Neural progenitor cell (in vitro differentiated cells): ENCODE measurements around the gene P2RX5. TPM values are rescaled to one million over a fixed set of nuclear protein-coding genes. Genes with fewer than 3 reads are reported as not detected.

Source experiments
- DNase-seq: peaks from one replicate; pipeline ENCODE4 v3.0.0-alpha.2; 2016; ENCODE audit warnings: low spot score
- H2AFZ ChIP-seq: fragments of 200-600 bp; sonication (generic); replicated peaks from 2 replicates; pipeline ENCODE4 v1.6.1; 2016; ENCODE audit warnings: antibody characterized with exemption
- H3F3A ChIP-seq: fragments of 200-600 bp; sonication (generic); 2 replicates; pipeline ENCODE4 v1.6.1; 2016; ENCODE audit warnings: antibody characterized with exemption, low read depth
- H3K27ac ChIP-seq: fragments of 200-600 bp; sonication (generic); 2 replicates; pipeline ENCODE4 v1.5.1; 2016; ENCODE audit warnings: mild to moderate bottlenecking
- H3K27me3 ChIP-seq: fragments of 200-600 bp; sonication (generic); 2 replicates; pipeline ENCODE4 v1.6.1; 2016; ENCODE audit warnings: mild to moderate bottlenecking, moderate library complexity
- H3K36me3 ChIP-seq: fragments of 200-600 bp; sonication (generic); 2 replicates; pipeline ENCODE4 v1.5.1; 2016
- H3K4me1 ChIP-seq: fragments of 200-600 bp; sonication (generic); 2 replicates; pipeline ENCODE4 v1.6.1; 2016; ENCODE audit warnings: mixed run types
- H3K4me2 ChIP-seq: fragments of 200-600 bp; sonication (generic); 2 replicates; pipeline ENCODE4 v1.6.1; 2016
- H3K4me3 ChIP-seq: fragments of 200-600 bp; sonication (generic); 2 replicates; pipeline ENCODE4 v1.5.1; 2016
- H3K79me2 ChIP-seq: fragments of 200-600 bp; sonication (generic); 2 replicates; pipeline ENCODE4 v1.6.1; 2016; ENCODE audit warnings: low read depth
- H3K9ac ChIP-seq: fragments of 200-600 bp; sonication (generic); 2 replicates; pipeline ENCODE4 v1.6.1; 2016
- H3K9me3 ChIP-seq: fragments of 200-600 bp; sonication (generic); 2 replicates; pipeline ENCODE4 v1.5.1; 2016; ENCODE audit warnings: low read depth
- H4K20me1 ChIP-seq: fragments of 200-600 bp; sonication (generic); 2 replicates; pipeline ENCODE4 v1.6.1; 2016; ENCODE audit warnings: low read depth
- H3K27ac Mint-ChIP-seq: 3 replicates; pipeline ENCODE4 v1.8.0; 2021; ENCODE audit warnings: mixed read lengths
- H3K27me3 Mint-ChIP-seq: 2 replicates; pipeline ENCODE4 v1.8.0; 2022; ENCODE audit warnings: low read depth, mild to moderate bottlenecking, inconsistent platforms, moderate library complexity, mixed read lengths; ENCODE audit not compliant: insufficient read depth
- H3K36me3 Mint-ChIP-seq: 3 replicates; pipeline ENCODE4 v1.8.0; 2021; ENCODE audit warnings: mixed read lengths
- H3K4me1 Mint-ChIP-seq: 3 replicates; pipeline ENCODE4 v1.8.0; 2021; ENCODE audit warnings: mixed read lengths
- H3K4me3 Mint-ChIP-seq: 3 replicates; pipeline ENCODE4 v1.8.0; 2021; ENCODE audit warnings: mild to moderate bottlenecking, moderate library complexity, mixed read lengths
- H3K9me3 Mint-ChIP-seq: 3 replicates; pipeline ENCODE4 v1.8.0; 2020; ENCODE audit warnings: mixed read lengths
- EZH2 ChIP-seq: fragments of 200-600 bp; sonication (generic); IDR thresholded peaks from 2 replicates; pipeline ENCODE4 v1.6.1; 2017; ENCODE audit warnings: antibody characterized with exemption, mild to moderate bottlenecking, moderate library complexity
- EZH2phosphoT487 ChIP-seq: fragments of 200-600 bp; sonication (generic); IDR thresholded peaks from 2 replicates; pipeline ENCODE4 v1.6.1; 2017; ENCODE audit warnings: antibody characterized with exemption
- total RNA-seq: library from RNA; depleted of rRNA; stranded (reverse); fragments of >200 nt; gene quantifications from 2 replicates; pipeline ENCODE4 v1.2.3, GENCODE V29; 2015; ENCODE audit warnings: low replicate concordance
- TF ChIP-seq, protein P1 (sequence below): fragments of 200-600 bp; sonication (generic); IDR thresholded peaks from 2 replicates; pipeline ENCODE4 v1.5.1; 2017; ENCODE audit warnings: antibody characterized with exemption, mild to moderate bottlenecking

Gene P2RX5
- total RNA-seq, 1 donor from 2014 or later, result not detected

DNA sequence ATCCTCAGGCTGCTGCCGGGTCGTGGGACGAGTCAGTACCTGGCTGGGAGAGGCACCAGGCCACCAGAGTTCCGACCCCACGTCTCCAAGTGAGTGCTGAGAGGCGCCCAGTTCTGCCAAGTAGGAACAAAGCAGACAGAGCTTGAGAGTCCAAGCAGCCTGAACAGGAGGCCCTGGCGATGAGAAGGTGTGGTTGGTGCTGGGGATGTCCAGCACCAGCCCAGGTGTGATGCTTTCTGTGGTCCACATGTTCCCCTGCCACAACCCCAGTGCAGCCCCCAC, 38.4 kb downstream of the P2RX5 start:
- no peak overlapping the region for H3K4me2 ChIP-seq
- H3K9ac ChIP-seq, result no peak overlapping the region
- peaks cover 12% of the 10 kb centered on the region for H3K27me3 Mint-ChIP-seq
- no peaks in the 10 kb centered on the region for H3F3A ChIP-seq
- no peaks in the 10 kb centered on the region for H3K9me3 ChIP-seq
- H3K79me2 ChIP-seq, result no peaks in the 10 kb centered on the region
- TF ChIP-seq EZH2, result no peak
- H3K9me3 Mint-ChIP-seq, result no peaks in the 10 kb centered on the region
- H3K27me3 ChIP-seq, result no peaks in the 10 kb centered on the region
- H3K4me1 Mint-ChIP-seq, result peaks cover 5% of the 10 kb centered on the region
- H3K27ac Mint-ChIP-seq, result no peak overlapping the region
- H3K4me1 ChIP-seq, result no peaks in the 10 kb centered on the region
- no peaks in the 10 kb centered on the region for H4K20me1 ChIP-seq
- no peak for DNase-seq
- H2AFZ ChIP-seq, result no peak overlapping the region
- no peak overlapping the region for H3K4me3 ChIP-seq
- peaks cover 3% of the 10 kb centered on the region for H3K36me3 Mint-ChIP-seq
- no peaks in the 10 kb centered on the region for H3K36me3 ChIP-seq
- no peak overlapping the region for H3K4me3 Mint-ChIP-seq
- H3K27ac ChIP-seq, result no peak overlapping the region

DNA sequence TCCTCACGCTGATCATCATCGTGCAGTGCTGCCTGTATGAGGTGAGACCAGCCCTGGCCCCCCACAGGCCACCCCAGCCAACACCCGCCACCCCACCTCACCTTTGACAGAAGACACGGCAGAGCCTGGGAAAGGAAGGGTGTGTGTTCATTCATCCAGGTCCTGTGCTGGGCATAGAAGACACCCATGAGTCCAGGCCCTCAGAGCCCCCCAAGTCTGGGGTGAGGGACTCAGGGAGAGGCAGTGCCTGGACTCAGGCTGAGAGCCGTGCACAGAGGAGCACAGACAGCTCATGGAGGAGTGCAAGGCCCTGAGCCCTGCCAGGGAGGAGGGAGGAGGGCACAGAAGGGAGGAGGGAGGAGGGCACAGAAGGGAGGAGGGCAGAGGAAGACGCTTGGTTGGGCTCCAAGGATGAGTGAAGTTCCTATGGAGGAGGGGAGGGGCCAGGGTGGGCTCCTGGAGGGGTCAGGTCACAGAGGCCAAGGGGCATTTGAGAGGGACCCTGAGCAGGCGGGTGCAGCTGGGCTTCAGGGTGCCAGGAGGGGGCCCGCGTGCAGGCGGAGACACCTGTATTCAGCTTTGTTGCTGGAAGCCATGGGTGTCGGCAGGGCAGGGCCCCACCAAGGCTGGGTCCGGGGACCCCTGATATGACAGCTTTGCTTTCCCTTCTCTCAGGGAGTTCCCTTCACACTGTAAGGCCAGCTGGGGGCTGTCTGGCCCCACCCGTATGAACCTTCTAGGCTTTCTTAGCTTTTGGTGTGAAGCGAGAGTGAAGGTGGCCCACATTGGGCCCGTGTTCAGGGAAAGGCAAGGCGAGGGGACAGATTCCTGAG, 39.0 kb downstream of the P2RX5 start:
- no peaks in the 10 kb centered on the region for H4K20me1 ChIP-seq
- no peak overlapping the region for H3K4me3 ChIP-seq
- H3K9me3 ChIP-seq, result no peaks in the 10 kb centered on the region
- Mint-ChIP-seq H3K27me3 (peaks cover 10% of the 10 kb centered on the region), H3K27ac (no peak overlapping the region), H3K36me3 (peaks cover 3% of the 10 kb centered on the region), H3K9me3 (no peaks in the 10 kb centered on the region), H3K4me1 (peaks cover 3% of the 10 kb centered on the region), H3K4me3 (no peak overlapping the region)
- H3K9ac ChIP-seq, result no peak overlapping the region
- no peak overlapping the region for H2AFZ ChIP-seq
- H3K27ac ChIP-seq, result no peak overlapping the region
- no peak for TF ChIP-seq EZH2phosphoT487
- no peak for TF ChIP-seq EZH2
- TF ChIP-seq, protein P1, sequence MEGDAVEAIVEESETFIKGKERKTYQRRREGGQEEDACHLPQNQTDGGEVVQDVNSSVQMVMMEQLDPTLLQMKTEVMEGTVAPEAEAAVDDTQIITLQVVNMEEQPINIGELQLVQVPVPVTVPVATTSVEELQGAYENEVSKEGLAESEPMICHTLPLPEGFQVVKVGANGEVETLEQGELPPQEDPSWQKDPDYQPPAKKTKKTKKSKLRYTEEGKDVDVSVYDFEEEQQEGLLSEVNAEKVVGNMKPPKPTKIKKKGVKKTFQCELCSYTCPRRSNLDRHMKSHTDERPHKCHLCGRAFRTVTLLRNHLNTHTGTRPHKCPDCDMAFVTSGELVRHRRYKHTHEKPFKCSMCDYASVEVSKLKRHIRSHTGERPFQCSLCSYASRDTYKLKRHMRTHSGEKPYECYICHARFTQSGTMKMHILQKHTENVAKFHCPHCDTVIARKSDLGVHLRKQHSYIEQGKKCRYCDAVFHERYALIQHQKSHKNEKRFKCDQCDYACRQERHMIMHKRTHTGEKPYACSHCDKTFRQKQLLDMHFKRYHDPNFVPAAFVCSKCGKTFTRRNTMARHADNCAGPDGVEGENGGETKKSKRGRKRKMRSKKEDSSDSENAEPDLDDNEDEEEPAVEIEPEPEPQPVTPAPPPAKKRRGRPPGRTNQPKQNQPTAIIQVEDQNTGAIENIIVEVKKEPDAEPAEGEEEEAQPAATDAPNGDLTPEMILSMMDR, result no peak
- no peaks in the 10 kb centered on the region for H3K79me2 ChIP-seq
- H3K27me3 ChIP-seq, result no peaks in the 10 kb centered on the region
- H3K4me2 ChIP-seq, result no peak overlapping the region
- no peak for DNase-seq
- H3F3A ChIP-seq, result no peaks in the 10 kb centered on the region
- H3K36me3 ChIP-seq, result no peaks in the 10 kb centered on the region
- no peaks in the 10 kb centered on the region for H3K4me1 ChIP-seq

- peaks cover 3% of the 10 kb centered on the region for H3K36me3 Mint-ChIP-seq
- Histone ChIP-seq H3K79me2 (no peaks in the 10 kb centered on the region), H3K4me3 (no peak overlapping the region), H3K4me1 (no peaks in the 10 kb centered on the region), H3K9ac (no peak overlapping the region), H3K9me3 (no peaks in the 10 kb centered on the region), H3K27ac (no peak overlapping the region), H2AFZ (no peak overlapping the region), H4K20me1 (no peaks in the 10 kb centered on the region), H3F3A (no peaks in the 10 kb centered on the region), H3K4me2 (no peak overlapping the region), H3K27me3 (no peaks in the 10 kb centered on the region), H3K36me3 (no peaks in the 10 kb centered on the region)
- no peak overlapping the region for H3K27ac Mint-ChIP-seq
- H3K4me1 Mint-ChIP-seq, result peaks cover 3% of the 10 kb centered on the region
- H3K27me3 Mint-ChIP-seq, result peaks cover 7% of the 10 kb centered on the region
- DNase-seq, result no peak
- H3K4me3 Mint-ChIP-seq, result no peak overlapping the region
- no peak for TF ChIP-seq EZH2phosphoT487
- TF ChIP-seq, protein P1, result no peak
- no peak for TF ChIP-seq EZH2
- no peaks in the 10 kb centered on the region for H3K9me3 Mint-ChIP-seq
These were observed 39.6 kb downstream of the P2RX5 start for GRCh38 chr17:3656353-3656752.

DNA sequence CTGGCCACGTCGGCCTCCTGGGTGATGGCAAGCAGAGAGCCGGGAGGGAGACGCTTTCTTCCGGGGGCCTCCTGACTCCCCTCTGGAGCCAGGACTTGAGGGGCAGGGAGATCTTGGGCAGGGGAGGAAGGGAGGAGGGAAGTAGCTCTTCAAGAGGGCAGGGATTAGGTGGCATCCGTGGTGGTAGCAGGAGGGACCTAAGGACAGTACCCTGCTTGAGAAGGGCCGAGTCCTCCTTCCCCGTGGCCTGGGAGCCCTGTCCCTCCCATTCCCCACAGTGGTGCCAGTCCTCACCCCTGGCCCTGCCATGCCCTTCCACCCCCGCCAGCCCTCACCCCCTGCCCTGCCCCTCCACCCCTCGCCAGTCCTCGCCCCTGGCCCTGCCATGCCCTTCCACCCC, 40.2 kb downstream of the P2RX5 start:
- Histone ChIP-seq H3K79me2 (no peaks in the 10 kb centered on the region), H3K4me3 (no peak overlapping the region), H3K4me1 (no peaks in the 10 kb centered on the region), H3K4me2 (no peak overlapping the region), H2AFZ (no peak overlapping the region), H3F3A (no peaks in the 10 kb centered on the region), H3K36me3 (no peaks in the 10 kb centered on the region), H3K27me3 (no peaks in the 10 kb centered on the region), H4K20me1 (no peaks in the 10 kb centered on the region), H3K9me3 (no peaks in the 10 kb centered on the region), H3K27ac (no peak overlapping the region), H3K9ac (no peak overlapping the region)
- H3K27me3 Mint-ChIP-seq, result peaks cover 7% of the 10 kb centered on the region
- TF ChIP-seq, protein P1, result no peak
- TF ChIP-seq EZH2, result no peak
- no peak for TF ChIP-seq EZH2phosphoT487
- H3K9me3 Mint-ChIP-seq, result no peaks in the 10 kb centered on the region
- DNase-seq, result no peak
- no peak overlapping the region for H3K4me3 Mint-ChIP-seq
- no peak overlapping the region for H3K27ac Mint-ChIP-seq
- no peaks in the 10 kb centered on the region for H3K4me1 Mint-ChIP-seq
- no peaks in the 10 kb centered on the region for H3K36me3 Mint-ChIP-seq
